GM19193 (cell line): ENCODE data around the gene GPR35.

Source experiments
- POLR2A ChIP-seq: IDR thresholded peaks from 4 replicates; pipeline ENCODE4 v1.6.1; 2011; ENCODE audit not compliant: insufficient read depth, insufficient read length; ENCODE audit errors: extremely low read depth

GPR35 gene

GRCh38 chr2:240611601-240612210 lies 13.6 kb upstream of the GPR35 start:
- no peak for TF ChIP-seq POLR2A

- no peak for TF ChIP-seq POLR2A
These were observed 11.5 kb upstream of the GPR35 start for GRCh38 chr2:240613781-240614180.

- no peak for TF ChIP-seq POLR2A
These were observed 10.9 kb upstream of the GPR35 start for GRCh38 chr2:240614391-240614790.

GRCh38 chr2:240615396-240615795 lies 9.9 kb upstream of the GPR35 start:
- no peak for TF ChIP-seq POLR2A

- no peak for TF ChIP-seq POLR2A
These were observed 9.3 kb upstream of the GPR35 start for GRCh38 chr2:240615820-240616547.

DNA sequence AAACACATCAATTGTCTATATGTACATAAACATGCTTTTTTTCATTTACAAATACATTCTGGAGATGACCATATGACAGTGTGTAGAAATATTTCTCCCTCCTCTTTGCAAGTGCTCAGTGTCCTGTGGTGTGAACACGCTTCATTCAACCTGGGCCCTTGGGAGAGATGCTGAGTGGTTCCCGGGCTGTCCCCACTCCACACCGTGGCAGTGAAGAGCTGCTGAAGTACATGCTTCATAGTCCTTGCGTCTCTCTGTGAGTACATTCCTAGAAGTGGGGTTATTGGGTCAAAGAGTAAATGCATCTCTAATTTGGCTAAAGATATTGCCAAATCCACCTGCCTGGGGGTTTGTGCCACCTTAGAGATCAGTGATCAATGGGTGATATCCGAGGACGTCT lies 6.5 kb upstream of the GPR35 start:
- no peak for TF ChIP-seq POLR2A

- no peak for TF ChIP-seq POLR2A
These were observed 5.7 kb upstream of the GPR35 start for GRCh38 chr2:240619506-240620148.

GRCh38 chr2:240620149-240620731 lies 5.0 kb upstream of the GPR35 start:
- no peak for TF ChIP-seq POLR2A

DNA sequence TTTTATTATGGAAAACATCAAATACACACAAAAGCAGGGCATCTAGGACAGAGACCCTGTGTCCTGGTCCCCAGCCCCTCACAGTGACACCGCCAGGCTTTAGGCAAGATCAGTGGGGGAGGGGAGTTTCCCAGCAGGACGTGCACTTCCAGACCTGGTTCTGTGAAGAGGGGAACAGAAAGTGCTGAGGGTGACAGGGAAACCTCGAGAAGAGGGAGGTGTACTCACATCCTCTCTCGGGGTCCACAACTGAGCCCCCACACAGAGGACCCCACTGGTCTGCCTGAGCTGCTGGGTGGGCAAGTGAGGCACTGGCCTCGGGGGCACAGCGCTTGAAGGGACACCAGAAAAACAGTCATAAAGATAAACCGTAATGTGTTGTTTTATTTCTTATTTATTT lies 4.4 kb upstream of the GPR35 start:
- no peak for TF ChIP-seq POLR2A

DNA sequence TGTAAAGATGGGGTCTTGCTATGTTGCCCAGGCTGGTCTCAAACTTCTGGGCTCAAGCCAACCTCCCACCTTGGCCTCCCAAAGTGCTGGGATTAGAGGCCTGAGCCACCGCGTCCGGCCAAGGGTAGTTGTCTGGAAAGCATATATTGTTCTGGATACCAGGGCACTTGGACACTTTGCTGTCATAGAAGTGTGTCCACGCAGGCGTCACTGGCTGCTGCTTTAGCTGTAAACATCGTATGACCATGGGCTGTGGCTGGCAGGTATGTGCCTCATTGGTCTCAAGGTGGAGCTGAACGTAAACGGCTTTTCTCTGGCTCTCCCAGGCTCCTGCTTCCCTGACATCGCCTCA lies 3.2 kb upstream of the GPR35 start:
- TF ChIP-seq POLR2A, result no peak

DNA sequence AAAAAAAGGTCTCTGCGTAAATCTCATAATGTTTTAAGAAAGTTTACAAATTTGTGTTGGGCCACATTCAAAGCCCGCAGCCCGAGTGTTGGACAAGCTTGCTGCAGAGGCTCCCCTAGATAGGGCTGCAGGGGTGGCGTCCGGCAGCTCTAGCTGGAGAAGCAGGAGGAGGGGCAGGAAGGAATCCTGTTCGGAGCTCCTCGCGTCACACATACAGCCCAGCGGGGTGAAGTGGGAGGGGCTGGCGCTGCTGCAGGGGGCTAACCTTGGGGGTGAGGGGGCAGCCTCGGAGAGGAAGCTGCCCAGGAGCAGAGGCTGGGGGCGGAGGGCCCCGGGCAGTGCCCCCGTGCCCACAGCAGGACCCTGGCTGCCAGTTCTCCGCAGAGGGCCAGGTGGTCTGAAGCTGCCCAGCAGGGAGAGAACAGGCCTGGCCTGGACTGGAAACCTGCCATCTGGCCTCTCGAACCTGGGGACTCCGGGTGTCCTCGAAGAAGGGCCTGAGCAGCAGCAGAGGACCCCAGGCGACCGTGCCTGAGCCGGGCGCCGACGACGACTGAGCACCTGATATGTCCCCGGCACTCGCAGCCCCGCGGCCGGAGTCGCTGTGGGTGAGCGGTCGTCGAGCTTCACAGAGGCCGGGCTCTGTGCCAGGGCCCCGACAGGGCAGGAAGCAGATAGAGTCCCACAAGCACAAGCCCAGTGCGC lies 2.6 kb upstream of the GPR35 start:
- TF ChIP-seq POLR2A, result no peak

DNA sequence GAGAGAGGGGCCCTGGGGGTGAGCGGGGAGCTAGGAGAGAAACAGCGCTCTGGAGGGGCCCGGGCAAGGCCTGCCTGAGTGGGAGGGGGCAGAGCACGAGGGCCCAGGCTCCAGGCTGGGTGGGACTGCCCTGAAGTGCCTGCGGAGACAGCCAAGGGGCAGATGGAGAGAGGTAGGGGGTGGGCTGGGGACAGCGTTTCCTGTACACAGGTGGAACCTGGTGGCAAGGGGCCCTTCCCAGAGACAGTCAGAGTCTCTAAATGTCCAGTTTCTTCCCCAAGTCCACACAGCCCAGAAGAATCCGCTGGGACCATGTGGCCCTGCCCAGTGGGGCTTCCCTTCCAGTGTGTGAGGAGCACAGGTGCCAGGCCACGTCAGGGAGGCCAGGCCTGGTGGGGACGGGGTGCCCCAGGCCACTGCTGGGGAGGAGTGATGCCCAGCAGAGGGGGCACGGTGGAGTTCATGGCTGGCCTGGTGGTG lies 1.7 kb upstream of the GPR35 start:
- TF ChIP-seq POLR2A, result no peak

- no peak for TF ChIP-seq POLR2A
These were observed 1.0 kb upstream of the GPR35 start for GRCh38 chr2:240624011-240624949.

DNA sequence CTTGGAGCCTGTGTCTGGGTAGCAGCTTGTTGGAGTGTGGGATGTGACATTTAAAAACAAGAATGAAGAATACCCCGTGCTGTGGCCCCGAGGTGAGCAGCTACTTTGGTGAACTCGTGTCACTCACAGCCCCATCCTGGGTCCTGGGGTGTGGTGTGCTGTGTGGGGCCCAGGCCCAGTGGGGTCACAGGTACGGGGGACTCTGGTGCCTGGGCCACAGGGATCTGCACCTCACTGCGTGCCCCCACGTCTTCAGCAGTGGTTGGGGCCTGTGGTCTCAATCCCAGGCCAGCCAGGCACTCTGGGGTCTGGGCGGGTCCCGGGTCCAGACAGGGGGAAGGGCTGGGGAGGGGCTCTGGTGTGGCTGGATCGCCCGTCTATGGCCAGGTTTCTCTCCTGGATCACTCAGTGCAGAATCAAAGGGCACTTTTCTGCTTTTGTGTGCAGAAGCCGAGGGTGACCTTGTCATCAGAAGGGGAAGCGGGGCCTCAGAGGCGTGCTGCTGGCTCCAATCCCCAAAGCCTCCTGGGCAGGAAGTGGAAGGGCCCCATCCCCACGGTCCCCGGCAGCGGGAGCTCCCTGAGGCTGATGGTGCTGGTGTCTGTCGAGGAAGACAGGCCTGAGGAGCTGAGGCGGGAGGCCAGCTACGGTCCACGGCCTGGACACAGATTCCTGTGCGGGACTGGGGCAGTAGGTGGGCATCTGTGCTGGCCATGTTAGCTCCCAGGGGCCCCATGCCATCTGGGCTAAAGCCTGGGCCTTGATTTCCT lies 1.4 kb downstream of the GPR35 start:
- no peak for TF ChIP-seq POLR2A
